ENCODE measurements around the gene UBALD2. TPM values are rescaled to one million over a fixed set of nuclear protein-coding genes. Genes with fewer than 3 reads are reported as not detected.

The UBALD2 gene
- total and polyA plus RNA-seq, 7 donors, result 55.2 to 414 (median 135) TPM

DNA sequence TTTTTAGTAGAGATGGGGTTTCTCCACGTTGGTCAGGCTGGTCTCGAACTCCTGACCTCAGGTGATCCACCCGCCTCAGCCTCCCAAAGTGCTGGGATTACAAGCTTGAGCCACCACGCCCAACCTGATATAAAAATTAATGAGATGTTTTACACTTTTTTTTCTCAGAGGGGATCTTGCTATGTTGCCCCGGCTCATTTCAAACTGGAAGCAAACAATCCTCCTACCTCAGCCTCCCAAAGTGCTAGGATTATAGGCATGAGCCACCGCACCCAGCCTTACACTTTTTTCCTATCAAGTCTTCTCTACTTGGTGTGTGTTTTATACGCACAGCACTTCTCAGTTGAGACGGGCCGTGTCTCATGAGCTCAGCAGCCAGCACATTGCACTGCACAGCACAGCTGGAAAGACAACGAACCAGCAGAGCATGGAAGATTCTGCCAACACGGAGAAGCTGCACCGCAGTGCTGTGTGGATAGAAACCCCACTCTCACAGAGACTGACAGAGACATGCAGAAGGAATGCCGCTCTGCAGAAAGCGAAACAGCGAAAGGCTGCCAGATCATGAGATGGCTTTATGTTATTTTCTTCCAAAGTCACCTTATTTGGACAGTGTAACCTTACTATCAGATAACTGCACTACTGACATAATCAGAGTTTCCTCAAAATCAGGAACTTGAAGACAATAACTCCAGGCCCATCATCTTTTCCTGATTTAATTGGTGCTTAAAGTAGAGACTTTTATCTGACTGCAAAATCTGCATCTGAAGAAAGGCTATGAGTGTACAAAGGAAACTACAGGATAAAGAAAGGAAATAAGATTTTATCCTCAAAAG, 49.5 kb downstream of the UBALD2 start:
- WGBS, 3 donors, result 77 to 84% (median 83%) methylated on average over 15 of the region's 15 CpGs
- Histone ChIP-seq H3K36me3 (ENCODE audit: insufficient read depth in 1 of 2, low read depth in 1 of 2) (peaks cover 9 to 76% of the 10 kb centered on the region in 2 donors), H3K27ac (no peak overlapping the region), H3K4me1 (no peaks in the 10 kb centered on the region), H3K4me3 (no peak overlapping the region), H3K9me3 (no peaks in the 10 kb centered on the region), H3K27me3 (ENCODE audit: insufficient read depth in 3 of 3, low read length in 2 of 3) (no peaks in the 10 kb centered on the region)
- intact Hi-C loops (cut with DNase I), result loop anchor here in 1 of 2 donors (10.0 kb wide), 1 partner anchor 50 kb away; no protein-coding TSS in a partner anchor
- ATAC-seq, result peak in 3 of 4 donors; percentile 19 to 37 (median 37)
- DNase-seq, result no peak
- TF ChIP-seq, protein P1, sequence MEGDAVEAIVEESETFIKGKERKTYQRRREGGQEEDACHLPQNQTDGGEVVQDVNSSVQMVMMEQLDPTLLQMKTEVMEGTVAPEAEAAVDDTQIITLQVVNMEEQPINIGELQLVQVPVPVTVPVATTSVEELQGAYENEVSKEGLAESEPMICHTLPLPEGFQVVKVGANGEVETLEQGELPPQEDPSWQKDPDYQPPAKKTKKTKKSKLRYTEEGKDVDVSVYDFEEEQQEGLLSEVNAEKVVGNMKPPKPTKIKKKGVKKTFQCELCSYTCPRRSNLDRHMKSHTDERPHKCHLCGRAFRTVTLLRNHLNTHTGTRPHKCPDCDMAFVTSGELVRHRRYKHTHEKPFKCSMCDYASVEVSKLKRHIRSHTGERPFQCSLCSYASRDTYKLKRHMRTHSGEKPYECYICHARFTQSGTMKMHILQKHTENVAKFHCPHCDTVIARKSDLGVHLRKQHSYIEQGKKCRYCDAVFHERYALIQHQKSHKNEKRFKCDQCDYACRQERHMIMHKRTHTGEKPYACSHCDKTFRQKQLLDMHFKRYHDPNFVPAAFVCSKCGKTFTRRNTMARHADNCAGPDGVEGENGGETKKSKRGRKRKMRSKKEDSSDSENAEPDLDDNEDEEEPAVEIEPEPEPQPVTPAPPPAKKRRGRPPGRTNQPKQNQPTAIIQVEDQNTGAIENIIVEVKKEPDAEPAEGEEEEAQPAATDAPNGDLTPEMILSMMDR (IDR thresholded peaks at IDR 0.05), result no peak

DNA sequence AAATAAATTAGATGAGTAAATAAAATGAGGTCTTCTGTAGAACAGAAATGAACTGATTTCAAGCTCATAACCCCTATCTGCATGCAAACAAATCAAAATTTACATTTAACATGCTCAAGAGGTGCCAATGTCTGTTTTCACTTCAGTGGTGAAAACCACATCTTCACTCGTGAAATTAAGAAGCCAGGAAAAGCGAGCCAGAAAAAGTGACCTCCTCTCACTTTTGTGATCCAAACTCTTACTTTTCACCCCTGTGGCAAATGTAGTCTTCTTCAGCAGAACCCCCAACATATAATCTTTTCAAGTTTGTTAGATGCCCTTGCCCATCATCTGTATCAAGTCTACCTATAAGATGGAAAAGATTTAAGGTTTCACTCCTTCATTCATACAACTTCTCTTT, 52.4 kb downstream of the UBALD2 start:
- H3K27ac ChIP-seq, result no peak overlapping the region
- no peaks in the 10 kb centered on the region for H3K27me3 ChIP-seq (ENCODE audit: insufficient read depth in 3 of 3, low read length in 2 of 3)
- DNase-seq, result no peak
- no peaks in the 10 kb centered on the region for H3K4me1 ChIP-seq
- TF ChIP-seq, protein P1 (IDR thresholded peaks at IDR 0.05), result no peak
- 74 to 93% (median 85%) methylated on average over 2 of the region's 2 CpGs for WGBS, 3 donors
- no peaks in the 10 kb centered on the region for H3K9me3 ChIP-seq
- H3K4me3 ChIP-seq, result no peak overlapping the region
- peaks cover 5 to 63% of the 10 kb centered on the region in 2 donors for H3K36me3 ChIP-seq (ENCODE audit: insufficient read depth in 1 of 2, low read depth in 1 of 2)
- intact Hi-C loops (cut with DNase I), result loop anchor here in 1 of 2 donors (10.0 kb wide), 1 partner anchor 47 kb away; no protein-coding TSS in a partner anchor
- ATAC-seq, result no peak

DNA sequence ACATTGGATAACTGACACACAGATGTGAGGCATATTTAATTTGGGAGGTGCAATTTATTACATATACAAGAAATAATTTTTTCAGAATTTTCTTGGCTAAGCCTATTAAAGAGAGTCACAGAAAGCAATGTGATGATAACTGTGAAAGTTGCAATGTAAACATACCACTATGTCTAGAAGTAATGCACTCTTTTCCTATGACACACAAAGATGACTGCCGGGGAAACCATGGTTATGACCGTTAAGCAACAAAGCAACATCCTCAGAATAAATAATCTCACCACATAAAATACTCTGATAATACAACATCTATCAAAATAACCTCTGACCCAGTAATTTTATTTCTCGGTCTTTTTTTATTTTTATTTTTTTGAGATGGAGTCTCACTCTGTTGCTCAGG, 53.4 kb downstream of the UBALD2 start:
- intact Hi-C loops (cut with DNase I), result loop anchor here in 1 of 2 donors (10.0 kb wide), 1 partner anchor 46 kb away; no protein-coding TSS in a partner anchor

More for the DNA sequence above, 53.4 kb downstream of the UBALD2 start:
- 91 to 93% (median 91%) methylated on average over 3 of the region's 3 CpGs for WGBS, 3 donors
- no peaks in the 10 kb centered on the region for H3K4me1 ChIP-seq
- peaks cover 7 to 63% of the 10 kb centered on the region in 2 donors for H3K36me3 ChIP-seq (ENCODE audit: insufficient read depth in 1 of 2, low read depth in 1 of 2)
- ATAC-seq, result no peak
- TF ChIP-seq, protein P1 (IDR thresholded peaks at IDR 0.05), result no peak
- H3K27ac ChIP-seq, result no peak overlapping the region
- no peak for DNase-seq
- H3K4me3 ChIP-seq, result no peak overlapping the region
- no peaks in the 10 kb centered on the region for H3K9me3 ChIP-seq
- no peaks in the 10 kb centered on the region for H3K27me3 ChIP-seq (ENCODE audit: insufficient read depth in 3 of 3, low read length in 2 of 3)

Other genes starting within 250 kb of the UBALD2 start
- under 1 TPM in 3 of 4 donors, not detected in 1; 0.16 to 0.36 (median 0.19) TPM for gene EVPL, start 238.0 kb upstream of the UBALD2 start, total RNA-seq
- gene EVPL, start 238.0 kb upstream of the UBALD2 start, polyA plus RNA-seq, result under 1 TPM; 0.03 to 0.07 (median 0.05) TPM
- 100 to 1,000 TPM in 2 of 4 donors, 10 to 100 TPM in 2; 87.3 to 117 (median 104) TPM for gene SRP68, start 192.8 kb upstream of the UBALD2 start, total RNA-seq
- gene SRP68, start 192.8 kb upstream of the UBALD2 start, polyA plus RNA-seq, result 100 to 1,000 TPM in 1 of 3 donors, 10 to 100 TPM in 2; 72.4 to 141 (median 88.8) TPM
- under 1 TPM in 1 of 4 donors, not detected in 3; 0.22 TPM for gene GALR2, start 190.6 kb upstream of the UBALD2 start, total RNA-seq
- gene GALR2, start 190.6 kb upstream of the UBALD2 start, polyA plus RNA-seq, result under 1 TPM; 0.05 to 0.16 (median 0.13) TPM
- gene ZACN, start 186.2 kb upstream of the UBALD2 start, total RNA-seq, result under 1 TPM in 1 of 4 donors, not detected in 3; 0.08 TPM
- 1 to 10 TPM in 2 of 3 donors, under 1 TPM in 1; 0.98 to 1.6 (median 1.4) TPM for gene ZACN, start 186.2 kb upstream of the UBALD2 start, polyA plus RNA-seq
- gene EXOC7, start 161.6 kb upstream of the UBALD2 start, total RNA-seq, result 10 to 100 TPM; 56.0 to 61.0 (median 58.3) TPM
- 10 to 100 TPM; 26.3 to 51.6 (median 43.7) TPM for gene EXOC7, start 161.6 kb upstream of the UBALD2 start, polyA plus RNA-seq
- under 1 TPM in 2 of 4 donors, not detected in 2; 0.11 to 0.15 TPM for gene FOXJ1, start 124.1 kb upstream of the UBALD2 start, total RNA-seq
- under 1 TPM; 0.07 to 0.11 (median 0.09) TPM for gene FOXJ1, start 124.1 kb upstream of the UBALD2 start, polyA plus RNA-seq
- 10 to 100 TPM; 35.0 to 76.5 (median 60.0) TPM for gene RNF157, start 24.9 kb upstream of the UBALD2 start, total RNA-seq
- 10 to 100 TPM; 14.9 to 90.1 (median 73.9) TPM for gene RNF157, start 24.9 kb upstream of the UBALD2 start, polyA plus RNA-seq
- 1 to 10 TPM in 2 of 4 donors, under 1 TPM in 2; 0.69 to 1.5 (median 0.95) TPM for gene QRICH2, start 42.9 kb downstream of the UBALD2 start, total RNA-seq
- gene QRICH2, start 42.9 kb downstream of the UBALD2 start, polyA plus RNA-seq, result 1 to 10 TPM in 2 of 3 donors, under 1 TPM in 1; 0.94 to 1.2 (median 1.1) TPM
- 10 to 100 TPM; 14.8 to 20.0 (median 18.1) TPM for gene PRPSAP1, start 88.6 kb downstream of the UBALD2 start, total RNA-seq
- 10 to 100 TPM in 2 of 3 donors, 1 to 10 TPM in 1; 9.5 to 24.7 (median 12.3) TPM for gene PRPSAP1, start 88.6 kb downstream of the UBALD2 start, polyA plus RNA-seq
- 1 to 10 TPM in 3 of 4 donors, under 1 TPM in 1; 0.90 to 5.3 (median 2.6) TPM for gene SPHK1, start 119.3 kb downstream of the UBALD2 start, total RNA-seq
- gene SPHK1, start 119.3 kb downstream of the UBALD2 start, polyA plus RNA-seq, result 10 to 100 TPM in 1 of 3 donors, 1 to 10 TPM in 2; 1.3 to 21.3 (median 3.1) TPM
- gene UBE2O, start 187.8 kb downstream of the UBALD2 start, total RNA-seq, result 10 to 100 TPM; 37.3 to 45.5 (median 39.7) TPM
- 10 to 100 TPM; 11.6 to 23.9 (median 12.3) TPM for gene UBE2O, start 187.8 kb downstream of the UBALD2 start, polyA plus RNA-seq
- not detected for gene AANAT, start 202.3 kb downstream of the UBALD2 start, total RNA-seq
- gene AANAT, start 202.3 kb downstream of the UBALD2 start, polyA plus RNA-seq, result under 1 TPM in 2 of 3 donors, not detected in 1; 0.09 to 0.13 TPM
- gene RHBDF2, start 236.1 kb downstream of the UBALD2 start, total RNA-seq, result 10 to 100 TPM in 3 of 4 donors, 1 to 10 TPM in 1; 6.6 to 23.1 (median 12.4) TPM
- 10 to 100 TPM; 11.2 to 14.7 (median 13.9) TPM for gene RHBDF2, start 236.1 kb downstream of the UBALD2 start, polyA plus RNA-seq